Measurements from ENCODE around the gene NDUFS3.

NDUFS3 gene

DNA sequence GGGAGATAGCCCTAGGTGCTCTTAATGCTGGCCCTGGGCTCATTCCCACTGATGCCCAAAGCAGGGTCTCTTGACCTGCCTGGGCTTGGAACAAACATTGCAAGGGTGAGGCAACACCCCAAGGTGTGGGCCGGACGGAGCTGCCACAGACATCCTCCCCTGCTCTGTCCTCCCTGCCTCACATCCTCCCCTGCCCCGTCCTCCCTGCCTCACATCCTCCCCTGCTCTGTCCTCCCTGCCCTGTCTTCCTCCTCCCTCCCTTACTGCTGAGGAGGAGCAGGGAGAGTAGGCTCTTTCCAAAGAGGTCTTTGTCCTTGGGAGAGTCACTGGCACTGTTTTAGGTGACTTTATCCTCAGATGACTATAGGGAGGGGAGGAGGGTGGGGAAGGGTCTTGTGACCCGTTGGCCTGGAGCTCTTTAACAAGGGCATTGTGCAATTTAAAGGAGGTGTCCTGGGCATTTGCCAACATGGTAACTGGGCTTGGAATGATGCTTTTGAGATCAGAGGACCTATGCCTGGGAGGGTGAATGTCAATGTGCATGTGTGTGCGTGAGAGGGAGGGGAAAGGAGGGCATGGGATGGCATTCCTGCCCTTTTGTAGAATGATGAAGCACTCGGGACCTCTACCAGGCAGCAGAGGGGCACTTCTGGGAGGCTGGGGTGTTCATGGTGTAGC, 8.3 kb downstream of the NDUFS3 start:
- DNase-seq, result peak in 3 of 42 donors; percentile 25 to 45 (median 41)
- intact Hi-C loops (cut with DNase I), result no loop called here

DNA sequence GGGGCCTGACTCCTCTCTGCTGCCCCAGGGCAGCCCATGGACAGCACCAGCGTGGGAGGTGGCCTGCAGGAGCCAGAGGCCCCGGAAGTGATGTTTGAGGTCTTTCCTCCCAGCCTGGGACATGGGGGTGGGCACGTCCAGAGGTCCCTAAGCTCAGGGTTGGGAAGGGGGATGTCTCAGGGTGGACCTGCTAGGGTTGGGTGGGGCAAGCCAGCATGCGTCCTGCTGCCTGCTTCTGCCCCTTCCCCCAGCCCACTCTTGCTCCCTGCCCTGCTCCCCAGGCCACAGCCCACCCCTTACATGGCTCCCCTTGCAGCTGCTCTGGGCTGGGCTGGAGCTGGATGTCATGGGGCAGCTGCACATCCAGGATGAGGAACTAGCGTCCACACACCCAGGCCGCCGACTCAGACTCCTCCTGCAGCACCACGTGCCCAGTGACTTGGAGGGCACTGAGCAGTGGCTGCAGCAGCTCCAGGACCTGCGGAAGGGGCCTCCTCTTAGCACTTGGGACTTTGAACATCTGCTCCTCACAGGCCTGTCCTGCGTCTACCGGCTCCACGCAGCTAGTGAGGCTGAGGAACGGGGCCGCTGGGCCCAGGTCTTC, 9.0 kb downstream of the NDUFS3 start:
- intact Hi-C loops (cut with DNase I), result no loop called here
- peak in 28 of 42 donors; percentile 40 to 76 (median 64) for DNase-seq

DNA sequence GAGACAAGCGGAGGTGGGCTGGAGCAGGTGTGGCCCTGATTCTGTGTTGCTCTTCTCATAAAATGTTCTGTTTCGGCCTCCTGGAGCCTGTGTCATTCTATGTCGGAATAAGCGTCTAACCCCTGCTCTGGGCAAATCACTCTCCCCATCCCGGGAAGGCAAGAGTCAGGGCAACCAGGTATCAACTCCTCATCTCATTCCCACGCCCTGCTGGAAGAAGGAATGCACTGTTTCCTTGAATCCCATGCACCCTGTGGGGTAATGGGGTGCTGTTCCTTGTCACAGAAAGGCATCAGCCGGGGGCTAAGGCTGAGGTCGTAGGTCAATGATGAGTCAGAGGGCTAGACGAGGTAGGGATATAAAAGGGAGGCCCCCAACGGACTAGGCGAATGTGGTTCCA, 10.2 kb downstream of the NDUFS3 start:
- intact Hi-C loops (cut with DNase I), result no loop called here
- DNase-seq, result peak in 5 of 42 donors; percentile 32 to 50 (median 43)

DNA sequence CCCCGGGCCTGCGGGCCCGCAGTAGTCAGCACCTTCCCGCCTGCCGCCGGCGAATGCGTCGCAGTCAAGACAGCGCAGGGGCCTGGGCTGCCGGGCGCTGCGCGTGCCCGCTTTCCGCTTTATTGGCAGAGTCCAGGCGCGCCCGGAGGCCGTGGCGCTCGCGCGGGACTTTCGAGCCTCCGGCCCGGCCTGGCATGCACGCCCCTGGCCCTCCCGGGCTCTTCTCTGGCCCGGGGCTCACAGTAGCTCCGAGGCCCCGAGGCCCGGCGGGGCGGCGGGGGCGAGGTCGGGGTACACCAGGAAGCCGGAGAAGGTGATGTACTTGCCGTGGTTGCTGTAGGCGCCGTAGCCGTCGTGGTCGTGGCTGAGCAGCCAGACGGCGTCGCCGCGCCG, 10.7 kb downstream of the NDUFS3 start:
- no peak for DNase-seq
- intact Hi-C loops (cut with DNase I), result no loop called here

DNA sequence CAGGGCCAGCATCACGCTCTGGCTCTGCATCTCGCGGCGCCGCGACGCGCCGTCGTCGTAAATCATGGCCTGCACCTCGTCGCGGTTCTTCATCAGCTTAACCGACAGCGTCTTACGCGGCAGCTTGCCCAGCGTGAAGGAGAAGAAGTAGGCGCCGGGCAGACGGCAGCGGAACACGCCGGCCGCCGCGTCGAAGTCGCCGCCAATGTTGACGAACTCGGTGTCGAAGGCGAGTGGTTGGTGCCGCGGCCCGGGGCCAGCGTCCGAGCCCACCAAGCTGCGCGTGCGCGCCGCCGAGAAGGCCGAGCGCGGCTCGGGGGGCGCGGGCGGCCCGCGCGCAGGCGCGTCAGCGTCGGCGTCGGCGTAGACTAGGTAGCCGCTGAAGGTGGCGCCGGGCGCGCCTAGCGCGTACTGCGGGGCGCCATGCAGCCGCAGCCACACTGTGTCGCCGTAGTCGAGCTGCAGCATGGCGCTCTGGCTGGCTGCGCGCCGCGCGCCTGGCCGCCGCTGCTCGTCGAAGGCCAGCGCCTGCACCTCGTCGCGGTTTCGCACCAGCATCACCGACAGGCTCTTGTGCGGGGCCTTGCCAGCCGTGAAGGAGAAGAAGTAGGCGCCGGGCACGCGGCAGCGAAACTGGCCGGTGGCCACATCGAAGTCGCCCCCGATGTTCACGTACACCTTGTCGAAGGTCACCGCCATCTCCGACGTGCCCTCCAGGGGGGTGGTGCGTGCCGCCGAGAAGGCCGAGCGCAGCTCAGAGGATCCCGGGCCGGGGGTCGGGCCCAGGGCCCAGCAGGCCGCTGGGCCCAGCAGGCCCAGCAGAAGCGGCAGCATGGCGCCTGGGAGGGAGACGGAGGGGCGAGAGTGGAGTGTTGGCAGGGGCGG, 11.3 kb downstream of the NDUFS3 start:
- no peak for DNase-seq
- intact Hi-C loops (cut with DNase I), result no loop called here

DNA sequence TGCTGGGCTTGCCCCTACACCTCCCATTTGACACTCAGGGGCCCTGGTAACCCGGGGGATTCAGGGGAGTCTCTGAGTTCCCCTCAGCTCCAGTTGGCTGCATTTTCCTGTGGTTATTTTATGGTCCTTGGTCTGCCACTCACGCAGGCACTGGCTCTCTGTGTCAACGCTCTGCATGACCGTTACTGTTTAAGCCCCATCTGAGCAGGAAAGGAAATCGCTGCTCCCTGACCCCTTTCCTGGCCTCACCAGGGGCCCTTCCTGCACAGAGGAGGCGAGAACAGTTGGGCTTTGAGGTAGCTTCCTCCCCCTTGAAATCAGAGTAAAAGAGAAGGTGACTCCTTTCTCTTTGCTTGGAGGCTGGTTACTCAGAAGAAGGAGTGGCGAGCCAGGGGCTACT, 12.9 kb downstream of the NDUFS3 start:
- intact Hi-C loops (cut with DNase I), result no loop called here
- no peak for DNase-seq

DNA sequence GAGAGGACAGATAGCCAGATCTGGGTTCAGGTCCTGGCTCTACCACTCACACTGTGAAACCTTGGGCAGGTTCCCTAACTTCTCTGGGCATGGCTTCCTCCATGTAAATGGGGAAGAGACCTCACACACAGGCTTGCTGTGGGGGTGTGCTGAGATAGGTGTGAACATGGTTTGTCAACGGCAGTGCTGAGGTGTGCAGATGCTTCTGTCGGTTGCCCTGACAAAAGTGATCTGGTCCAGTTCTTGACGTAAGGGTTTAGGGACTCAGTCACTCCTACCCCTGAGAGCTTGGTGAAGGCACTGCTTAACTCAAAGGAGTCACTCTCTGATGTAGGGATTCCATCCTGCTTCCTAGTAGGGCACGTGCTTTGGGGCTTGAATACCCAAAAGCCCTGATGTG, 13.4 kb downstream of the NDUFS3 start:
- intact Hi-C loops (cut with DNase I), result no loop called here
- no peak for DNase-seq

DNA sequence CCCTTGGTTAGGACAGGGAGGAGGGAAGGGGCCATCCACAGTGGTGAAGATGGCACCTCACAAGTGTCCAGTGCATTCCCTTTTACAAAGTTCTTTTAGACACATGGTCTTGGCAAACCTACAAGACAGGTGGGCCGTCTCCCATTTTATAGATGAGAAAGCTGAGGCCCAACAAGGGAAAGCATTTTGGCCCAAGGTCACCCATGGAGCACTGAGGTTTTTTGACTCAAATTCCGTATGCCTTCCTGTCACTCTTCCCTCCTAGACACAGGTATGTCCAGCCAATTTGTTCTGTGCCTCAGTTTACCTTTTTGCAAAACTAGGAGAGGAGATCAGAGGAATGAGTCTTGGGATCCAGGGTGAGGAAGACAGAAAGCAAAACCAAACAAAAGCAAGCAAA, 14.1 kb downstream of the NDUFS3 start:
- intact Hi-C loops (cut with DNase I), result no loop called here
- no peak for DNase-seq

DNA sequence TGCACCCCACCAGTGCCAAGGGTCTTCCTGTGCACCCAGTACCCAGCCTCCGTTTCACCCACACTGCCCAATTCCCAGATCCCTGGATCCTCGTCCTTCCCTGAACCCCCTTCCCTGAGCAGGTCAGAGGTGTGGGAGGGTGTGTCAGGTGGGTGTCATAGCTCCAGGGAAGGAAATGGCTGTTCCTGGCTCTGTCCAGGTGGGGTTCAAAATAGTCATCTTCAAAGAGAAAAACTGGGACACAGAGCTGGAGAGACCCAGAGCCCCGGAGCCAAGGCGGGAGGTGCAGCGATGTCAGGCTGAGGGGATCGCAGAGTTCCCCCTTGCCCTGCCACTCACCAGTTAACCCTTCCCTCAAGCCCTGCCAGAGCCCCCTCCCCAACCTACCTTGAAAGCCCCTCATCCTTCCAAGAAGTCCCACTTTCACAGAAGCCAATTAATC, 14.6 kb downstream of the NDUFS3 start:
- peak in 2 of 42 donors; percentile 24 to 39 for DNase-seq
- intact Hi-C loops (cut with DNase I), result no loop called here

DNA sequence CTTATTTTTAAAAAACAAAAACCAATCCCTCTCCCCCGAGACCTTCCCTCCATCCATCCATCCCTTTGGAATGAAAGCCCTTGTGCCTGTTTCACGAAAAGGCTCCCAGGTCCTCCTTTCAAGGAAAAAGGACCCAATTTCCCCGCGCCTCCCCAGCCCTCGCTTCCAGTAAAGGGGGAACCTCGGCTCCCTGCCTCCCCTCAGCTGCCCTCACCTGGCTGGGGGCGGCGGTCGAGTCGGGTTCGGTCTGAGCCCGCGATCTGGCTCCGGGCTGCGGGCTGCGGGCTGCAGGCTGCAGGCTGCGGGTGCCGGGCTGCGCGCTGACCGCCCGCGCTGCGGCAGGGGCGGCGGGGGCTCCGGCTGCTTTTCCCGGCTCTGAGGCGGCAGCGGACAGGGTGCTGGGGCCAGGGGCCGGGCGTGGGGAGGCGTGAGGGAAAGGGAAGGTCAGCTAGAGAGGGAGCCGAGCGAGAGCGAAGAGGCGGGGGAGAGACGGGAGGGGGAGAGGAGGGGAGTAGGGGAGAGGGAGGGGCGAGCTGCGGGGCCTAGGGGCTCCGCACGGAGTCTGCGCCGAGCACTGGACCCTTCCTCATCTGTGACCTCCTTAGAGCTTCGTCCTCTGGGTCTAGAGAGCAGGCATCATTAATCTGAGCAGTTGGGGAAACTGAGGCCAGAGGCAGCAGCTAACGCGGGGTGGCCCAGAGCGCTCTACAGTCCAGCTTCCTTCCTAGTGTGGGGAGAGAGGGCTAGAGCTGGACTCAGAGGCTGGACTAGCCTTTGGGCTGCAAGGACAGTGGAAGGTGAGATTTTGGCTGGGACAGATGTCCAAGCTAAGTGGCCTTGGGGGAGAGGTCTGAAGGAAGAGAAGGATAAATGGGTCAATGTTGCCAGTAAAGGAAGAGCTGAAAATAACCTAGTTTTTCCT, 15.3 kb downstream of the NDUFS3 start, which contains the start of gene C1QTNF4:
Gene C1QTNF4 (minus strand): TSS at position 478 of the 922 bp plus-strand sequence. CDS start 3,601 bp downstream, outside the sequence.
- DNase-seq, result peak in 1 of 42 donors; percentile 27
- intact Hi-C loops (cut with DNase I), result no loop called here

DNA sequence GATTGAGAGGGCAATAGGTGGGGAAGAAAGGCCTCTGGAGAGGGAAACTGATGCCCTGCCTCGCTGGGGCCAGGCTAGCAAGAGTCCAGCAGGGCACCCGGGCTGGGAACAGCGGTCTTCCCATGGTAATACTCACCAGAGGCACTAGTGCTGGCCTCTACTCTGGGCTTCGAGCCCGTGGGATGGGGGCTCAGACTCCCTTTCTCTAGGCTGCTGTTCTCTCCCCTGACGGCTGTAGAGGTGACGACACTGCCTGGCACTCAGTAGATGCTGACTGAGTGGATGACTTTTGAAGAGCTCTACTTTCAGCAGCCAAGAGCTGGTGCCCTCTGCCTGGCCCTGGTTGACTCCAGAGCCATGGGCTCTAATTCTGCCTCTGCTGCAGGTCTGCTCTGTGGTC, 16.2 kb downstream of the NDUFS3 start:
- intact Hi-C loops (cut with DNase I), result no loop called here
- DNase-seq, result peak in 12 of 42 donors; percentile 24 to 79 (median 55)

DNA sequence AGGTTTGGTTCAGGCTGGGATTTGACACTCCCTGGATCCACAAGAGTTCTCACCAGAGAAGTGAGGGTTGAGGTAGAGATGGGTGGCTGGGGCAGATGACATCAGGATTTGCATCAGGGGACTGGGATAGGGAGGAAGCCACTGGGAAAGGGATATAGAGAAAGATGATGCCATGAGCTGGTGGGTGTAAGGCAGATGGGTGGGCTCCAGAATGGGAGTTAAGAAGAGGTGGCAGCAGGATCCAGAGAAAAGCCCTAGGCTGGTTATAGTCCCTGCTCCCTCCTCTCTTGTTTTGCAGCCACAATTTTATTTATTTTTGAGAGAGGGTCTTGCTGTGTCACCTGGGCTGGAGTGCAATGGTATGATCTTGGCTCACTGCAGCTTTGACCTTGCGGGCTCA, 17.1 kb downstream of the NDUFS3 start:
- intact Hi-C loops (cut with DNase I), result no loop called here
- DNase-seq, result no peak

DNA sequence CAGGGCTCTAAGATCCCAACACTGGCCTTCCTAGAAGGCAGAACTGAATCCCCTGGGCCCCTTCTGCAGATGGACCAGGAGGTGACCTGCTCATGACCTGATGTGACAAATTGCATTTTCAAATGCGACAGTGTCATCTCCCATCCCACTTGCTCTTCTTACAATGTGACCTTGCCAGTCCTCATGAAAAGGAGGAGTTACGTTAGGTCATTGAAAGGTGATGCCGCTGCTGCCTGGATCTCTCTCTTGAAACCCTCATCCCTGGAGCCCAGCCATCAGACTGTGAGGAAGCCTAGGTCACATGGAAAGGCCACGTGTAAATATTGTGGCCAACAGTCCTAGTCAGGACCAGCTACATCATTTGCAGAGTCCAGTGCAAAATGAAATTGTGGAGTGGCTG, 21.0 kb downstream of the NDUFS3 start:
- intact Hi-C loops (cut with DNase I), result no loop called here
- peak in 3 of 42 donors; percentile 36 to 55 (median 53) for DNase-seq

DNA sequence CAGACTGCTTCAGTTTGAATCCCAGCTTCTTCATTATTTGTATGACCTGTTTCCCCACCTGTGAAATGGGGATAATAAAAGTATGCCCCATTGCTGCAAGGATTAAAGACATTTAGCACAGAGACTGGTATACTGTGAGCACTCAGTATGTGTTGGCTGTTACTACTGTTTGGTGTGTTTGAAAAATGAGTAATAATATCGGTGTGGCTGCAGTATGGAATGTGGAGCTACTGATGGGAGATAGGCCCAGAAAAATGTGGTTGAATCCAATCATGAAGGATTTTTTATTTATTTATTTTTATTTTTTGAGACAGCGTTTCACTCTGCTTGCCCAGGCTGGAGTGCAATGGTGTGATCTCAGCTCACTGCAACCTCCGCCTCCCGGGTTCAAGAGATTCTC, 24.4 kb downstream of the NDUFS3 start:
- intact Hi-C loops (cut with DNase I), result no loop called here

DNA sequence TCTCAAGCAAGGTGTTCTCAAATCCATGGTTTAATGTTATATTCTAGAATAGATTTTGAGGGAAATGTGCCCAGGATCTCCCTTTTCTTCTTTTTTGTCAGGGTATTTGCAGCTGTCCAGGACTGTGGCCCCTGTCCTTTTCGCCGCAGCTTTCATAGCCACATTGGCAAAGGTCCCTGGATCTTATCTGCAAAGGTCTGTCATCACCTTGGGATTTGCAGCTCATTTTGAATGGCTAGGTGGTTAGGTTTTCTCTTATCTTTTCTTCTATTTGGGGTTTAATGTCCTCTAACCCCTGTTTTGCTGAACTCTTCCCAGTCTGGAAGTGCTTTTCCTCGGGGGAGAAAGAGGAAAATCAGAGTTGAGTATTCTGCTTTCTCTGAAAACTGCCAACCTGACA, 27.0 kb downstream of the NDUFS3 start:
- DNase-seq, result peak in 4 of 42 donors; percentile 2 to 16 (median 14)
- intact Hi-C loops (cut with DNase I), result no loop called here

More for the DNA sequence above, 24.4 kb downstream of the NDUFS3 start:
- DNase-seq, result no peak

DNA sequence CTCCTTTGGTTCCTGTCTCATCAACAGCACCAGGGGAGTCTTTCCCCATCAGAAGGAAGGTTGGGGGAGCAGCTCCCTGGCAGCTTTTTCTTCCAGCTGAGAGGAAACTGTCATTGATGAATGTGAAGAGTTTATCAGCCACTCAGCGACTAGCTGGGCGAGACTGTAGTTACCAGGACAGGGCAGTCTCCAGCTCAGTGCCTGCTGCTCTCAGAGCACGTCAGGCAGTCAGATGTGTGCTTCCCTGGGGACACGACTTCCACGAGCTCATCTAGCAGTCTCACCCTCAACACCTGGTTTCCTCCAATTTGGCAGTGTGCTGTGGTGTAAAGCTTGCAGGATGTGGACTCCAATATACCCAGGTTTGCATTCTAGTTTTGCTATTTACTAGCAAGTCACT, 27.9 kb downstream of the NDUFS3 start:
- DNase-seq, result peak in 6 of 42 donors; percentile 6 to 39 (median 25)
- intact Hi-C loops (cut with DNase I), result no loop called here

DNA sequence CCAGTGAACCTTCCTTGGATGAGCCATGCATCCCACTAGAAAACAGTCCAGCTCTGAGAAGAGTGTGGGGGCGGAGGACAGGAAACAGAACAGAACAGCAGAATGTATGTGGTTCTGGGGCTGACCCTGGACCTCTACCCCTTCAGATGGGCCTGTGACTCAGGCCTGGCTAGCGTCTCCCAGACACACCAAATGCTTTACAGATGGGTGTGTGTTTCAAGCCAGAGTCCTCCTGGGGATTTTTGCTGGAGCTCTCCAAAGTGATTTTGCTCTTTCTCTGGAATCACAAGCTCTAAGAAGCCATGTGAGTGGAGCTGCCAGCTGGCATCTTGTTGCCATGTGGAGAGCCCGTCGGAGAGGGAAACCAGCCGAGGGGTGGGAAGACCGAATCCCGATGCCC, 28.5 kb downstream of the NDUFS3 start:
- peak in 6 of 42 donors; percentile 16 to 41 (median 30) for DNase-seq
- intact Hi-C loops (cut with DNase I), result no loop called here

DNA sequence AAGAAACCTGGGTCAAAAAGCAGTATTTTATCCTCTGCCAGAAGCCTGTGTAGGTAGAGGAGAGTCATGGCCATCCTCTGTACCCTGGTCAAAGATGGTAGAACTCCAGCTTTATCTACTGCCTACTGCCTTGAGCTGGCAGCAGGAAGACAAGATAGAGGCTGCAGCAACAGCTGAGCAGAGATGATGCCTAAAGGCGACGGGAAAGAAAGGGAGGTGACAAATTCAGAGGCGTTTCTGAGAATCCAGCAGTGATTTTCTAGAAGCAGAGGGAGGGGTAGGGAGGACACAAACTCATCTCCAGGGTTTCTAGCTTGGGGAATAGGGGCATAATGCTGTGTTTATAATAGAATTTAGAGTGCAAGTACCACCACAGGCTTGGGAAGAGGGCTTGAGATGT, 30.8 kb downstream of the NDUFS3 start:
- intact Hi-C loops (cut with DNase I), result no loop called here
- DNase-seq, result peak in 12 of 42 donors; percentile 11 to 79 (median 53)

DNA sequence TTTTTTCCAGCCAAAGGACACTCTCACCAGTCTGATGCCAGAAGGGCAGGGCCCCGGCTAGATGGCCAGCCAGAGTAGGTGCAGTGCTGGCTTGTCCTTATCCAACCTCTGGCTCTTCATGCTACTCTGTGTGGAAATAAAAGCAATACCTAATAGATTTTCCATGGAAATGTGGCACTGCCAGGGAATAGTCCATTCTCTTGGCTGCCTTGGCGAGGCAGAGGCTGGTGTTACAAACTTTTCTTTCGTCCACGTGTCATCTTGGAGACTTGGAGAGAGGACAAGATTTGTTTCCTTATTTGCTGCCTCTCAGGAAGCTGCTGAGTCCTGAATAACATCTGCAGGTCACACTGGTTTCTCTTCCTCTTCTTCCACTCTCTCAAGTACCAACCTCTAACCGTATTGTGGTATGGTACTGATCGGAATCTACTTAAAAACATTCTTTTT, 32.5 kb downstream of the NDUFS3 start:
- peak in 5 of 42 donors; percentile 17 to 51 (median 48) for DNase-seq
- intact Hi-C loops (cut with DNase I), result no loop called here
